ENCODE results near the gene SLC39A7. TPM values are rescaled to one million over a fixed set of nuclear protein-coding genes. Genes with fewer than 3 reads are reported as not detected.
A peak's percentile ranks its signal among the peaks of the same experiment; 100 is the strongest.

The SLC39A7 gene
- total RNA-seq, 2 donors from 2014 or later = 123 to 163 TPM

DNA sequence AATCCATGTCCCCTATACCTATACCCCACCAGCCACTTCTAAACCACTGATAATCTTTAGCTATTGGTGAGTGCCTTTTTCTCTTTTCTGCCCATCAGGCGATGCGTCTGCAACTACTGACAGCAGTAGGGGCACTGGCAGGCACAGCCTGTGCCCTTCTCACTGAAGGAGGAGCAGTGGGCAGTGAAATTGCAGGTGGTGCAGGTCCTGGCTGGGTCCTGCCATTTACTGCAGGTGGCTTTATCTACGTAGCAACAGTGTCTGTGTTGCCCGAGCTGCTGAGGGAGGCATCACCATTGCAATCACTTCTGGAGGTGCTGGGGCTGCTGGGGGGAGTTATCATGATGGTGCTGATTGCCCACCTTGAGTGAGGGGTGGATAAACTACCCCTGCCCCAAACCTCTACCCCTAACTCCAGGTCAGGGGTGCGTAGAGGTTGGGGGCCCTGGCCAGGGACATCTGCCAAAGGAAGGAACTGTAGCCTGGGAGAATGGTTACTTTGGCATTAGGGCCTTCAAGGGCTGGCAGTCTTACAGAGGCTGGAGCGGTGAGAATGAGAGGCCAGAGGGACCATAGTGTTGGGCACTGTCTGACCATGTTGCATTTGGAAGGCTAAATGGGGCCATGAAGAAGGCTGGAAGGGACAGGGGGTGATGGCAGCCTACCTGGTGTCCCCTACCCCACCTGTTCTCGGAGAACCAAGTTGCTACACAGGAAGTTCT lies 2.9 kb downstream of the SLC39A7 start:
- Histone ChIP-seq H3K9ac (ENCODE audit: extremely low read depth, low read length, poor library complexity, severe bottlenecking) (no peak overlapping the region), H3K4me1 (ENCODE audit: control insufficient read depth, insufficient read depth, low read length) (peaks cover 7% of the 10 kb centered on the region), H3K27ac (ENCODE audit: low read depth, low read length) (peak overlapping the region; percentile 44), H3K4me3 (ENCODE audit: low read length) (no peak overlapping the region), H3K9me3 (ENCODE audit: control insufficient read depth, low read length) (no peaks in the 10 kb centered on the region), H3K27me3 (ENCODE audit: control insufficient read depth, insufficient read depth, low read length, poor library complexity, severe bottlenecking) (no peaks in the 10 kb centered on the region), H3K36me3 (ENCODE audit: control insufficient read depth, insufficient read depth, low read length) (peaks cover 22% of the 10 kb centered on the region)
- Mint-ChIP-seq H3K27me3 (ENCODE audit: insufficient read depth) (peaks cover 23% of the 10 kb centered on the region), H3K9me3 (no peaks in the 10 kb centered on the region), H3K4me3 (peak overlapping the region; percentile 96), H3K36me3 (ENCODE audit: low read depth) (peaks cover 24% of the 10 kb centered on the region), H3K27ac (peak overlapping the region; percentile 37), H3K4me1 (peaks cover 30% of the 10 kb centered on the region)
- no peak for DNase-seq
- WGBS, 2 experiments (ENCODE audit: insufficient coverage in 1 of 2, insufficient read length in 1 of 2) = 91 to 100% methylated on average over 2 to 7 of the region's 7 CpGs
- TF ChIP-seq, protein P1, sequence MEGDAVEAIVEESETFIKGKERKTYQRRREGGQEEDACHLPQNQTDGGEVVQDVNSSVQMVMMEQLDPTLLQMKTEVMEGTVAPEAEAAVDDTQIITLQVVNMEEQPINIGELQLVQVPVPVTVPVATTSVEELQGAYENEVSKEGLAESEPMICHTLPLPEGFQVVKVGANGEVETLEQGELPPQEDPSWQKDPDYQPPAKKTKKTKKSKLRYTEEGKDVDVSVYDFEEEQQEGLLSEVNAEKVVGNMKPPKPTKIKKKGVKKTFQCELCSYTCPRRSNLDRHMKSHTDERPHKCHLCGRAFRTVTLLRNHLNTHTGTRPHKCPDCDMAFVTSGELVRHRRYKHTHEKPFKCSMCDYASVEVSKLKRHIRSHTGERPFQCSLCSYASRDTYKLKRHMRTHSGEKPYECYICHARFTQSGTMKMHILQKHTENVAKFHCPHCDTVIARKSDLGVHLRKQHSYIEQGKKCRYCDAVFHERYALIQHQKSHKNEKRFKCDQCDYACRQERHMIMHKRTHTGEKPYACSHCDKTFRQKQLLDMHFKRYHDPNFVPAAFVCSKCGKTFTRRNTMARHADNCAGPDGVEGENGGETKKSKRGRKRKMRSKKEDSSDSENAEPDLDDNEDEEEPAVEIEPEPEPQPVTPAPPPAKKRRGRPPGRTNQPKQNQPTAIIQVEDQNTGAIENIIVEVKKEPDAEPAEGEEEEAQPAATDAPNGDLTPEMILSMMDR (conservative IDR thresholded peaks at IDR 0.05) = no peak

DNA sequence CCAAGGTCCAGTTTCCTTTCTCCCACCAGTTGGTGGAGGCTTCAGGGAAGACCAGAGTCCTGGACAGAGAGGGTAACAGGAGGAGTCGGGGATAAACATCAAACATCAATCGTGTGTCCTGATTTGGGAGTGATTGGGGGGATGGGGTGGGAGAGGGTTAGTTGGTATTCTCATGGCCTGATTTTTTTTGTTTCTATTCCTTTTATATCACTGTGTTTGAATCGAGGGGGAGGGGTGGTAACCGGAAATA lies 3.4 kb downstream of the SLC39A7 start:
- H3K4me1 ChIP-seq (ENCODE audit: control insufficient read depth, insufficient read depth, low read length) = peaks cover 10% of the 10 kb centered on the region
- H3K9me3 Mint-ChIP-seq = no peaks in the 10 kb centered on the region
- H3K4me3 ChIP-seq (ENCODE audit: low read length) = no peak overlapping the region
- peak overlapping the region; percentile 37 for H3K27ac Mint-ChIP-seq
- peaks cover 23% of the 10 kb centered on the region for H3K27me3 Mint-ChIP-seq (ENCODE audit: insufficient read depth)
- peak overlapping the region; percentile 44 for H3K27ac ChIP-seq (ENCODE audit: low read depth, low read length)
- H3K27me3 ChIP-seq (ENCODE audit: control insufficient read depth, insufficient read depth, low read length, poor library complexity, severe bottlenecking) = no peaks in the 10 kb centered on the region
- DNase-seq = peak; percentile 50
- peaks cover 24% of the 10 kb centered on the region for H3K36me3 Mint-ChIP-seq (ENCODE audit: low read depth)
- H3K4me1 Mint-ChIP-seq = peaks cover 32% of the 10 kb centered on the region
- WGBS, 2 experiments (ENCODE audit: insufficient coverage in 1 of 2, insufficient read length in 1 of 2) = 0 to 8% methylated on average over 2 to 4 of the region's 4 CpGs
- TF ChIP-seq, protein P1 (conservative IDR thresholded peaks at IDR 0.05) = no peak
- H3K9ac ChIP-seq (ENCODE audit: extremely low read depth, low read length, poor library complexity, severe bottlenecking) = no peak overlapping the region
- no peaks in the 10 kb centered on the region for H3K9me3 ChIP-seq (ENCODE audit: control insufficient read depth, low read length)
- peak overlapping the region; percentile 96 for H3K4me3 Mint-ChIP-seq
- peaks cover 23% of the 10 kb centered on the region for H3K36me3 ChIP-seq (ENCODE audit: control insufficient read depth, insufficient read depth, low read length)

DNA sequence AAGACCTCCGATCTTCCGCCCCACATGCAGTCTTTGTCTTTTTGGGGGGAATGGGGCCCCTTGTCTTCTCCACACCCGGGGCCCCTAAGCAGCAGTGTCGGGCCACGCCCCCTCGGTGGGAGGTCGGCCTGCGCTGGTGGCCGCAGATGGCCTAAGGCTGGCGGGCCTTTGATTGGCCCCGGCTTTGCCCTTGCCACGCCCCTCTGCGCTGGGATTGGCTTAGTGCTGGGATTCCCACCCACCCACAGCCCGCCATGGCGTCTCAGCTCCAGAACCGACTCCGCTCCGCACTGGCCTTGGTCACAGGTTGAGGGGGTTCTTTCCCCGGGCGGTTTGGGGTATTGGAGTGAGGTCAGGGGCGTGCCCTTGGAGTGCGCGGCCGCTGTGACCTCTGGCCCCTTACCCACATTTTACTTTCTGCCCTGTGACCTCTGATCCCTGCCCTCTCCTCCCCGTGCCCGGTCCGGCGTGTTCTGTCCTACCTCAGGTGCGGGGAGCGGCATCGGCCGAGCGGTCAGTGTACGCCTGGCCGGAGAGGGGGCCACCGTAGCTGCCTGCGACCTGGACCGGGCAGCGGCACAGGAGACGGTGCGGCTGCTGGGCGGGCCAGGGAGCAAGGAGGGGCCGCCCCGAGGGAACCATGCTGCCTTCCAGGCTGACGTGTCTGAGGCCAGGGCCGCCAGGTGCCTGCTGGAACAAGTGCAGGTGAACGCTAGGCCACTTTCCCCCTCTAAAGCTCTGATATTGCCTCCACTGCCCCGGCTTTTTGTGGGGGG lies 3.9 kb downstream of the SLC39A7 start, which contains the start of gene HSD17B8:
HSD17B8 (plus strand) TSS at position 241 of the 776 bp plus-strand sequence; CDS start at position 255, 14 bp downstream.
- Histone ChIP-seq H3K4me3 (ENCODE audit: low read length) (peak within 1 kb of the TSS; percentile 85), H3K27me3 (ENCODE audit: control insufficient read depth, insufficient read depth, low read length, poor library complexity, severe bottlenecking) (no peaks in the 10 kb centered on the region), H3K27ac (ENCODE audit: low read depth, low read length) (peak within 1 kb of the TSS; percentile 90), H3K9ac (ENCODE audit: extremely low read depth, low read length, poor library complexity, severe bottlenecking) (peak within 1 kb of the TSS; percentile 70), H3K36me3 (ENCODE audit: control insufficient read depth, insufficient read depth, low read length) (peaks cover 28% of the 10 kb centered on the region), H3K9me3 (ENCODE audit: control insufficient read depth, low read length) (no peaks in the 10 kb centered on the region), H3K4me1 (ENCODE audit: control insufficient read depth, insufficient read depth, low read length) (peaks cover 11% of the 10 kb centered on the region)
- peaks cover 30% of the 10 kb centered on the region for H3K36me3 Mint-ChIP-seq (ENCODE audit: low read depth)
- H3K27me3 Mint-ChIP-seq (ENCODE audit: insufficient read depth) = peaks cover 23% of the 10 kb centered on the region
- H3K4me1 Mint-ChIP-seq = peaks cover 31% of the 10 kb centered on the region
- peak within 1 kb of the TSS; percentile 61 for H3K27ac Mint-ChIP-seq
- TF ChIP-seq, protein P1 (conservative IDR thresholded peaks at IDR 0.05) = no peak
- H3K9me3 Mint-ChIP-seq = no peaks in the 10 kb centered on the region
- WGBS, 2 experiments (ENCODE audit: insufficient coverage in 1 of 2, insufficient read length in 1 of 2) = 0 to 1% methylated on average over 7 to 48 of the region's 48 CpGs
- peak within 1 kb of the TSS; percentile 96 for H3K4me3 Mint-ChIP-seq
- peak; percentile 98 for DNase-seq

Measured in endodermal cell (in vitro differentiated cells).